Tibial nerve (tissue), 3 donors: Measurements from ENCODE around the gene HTR3B.

Experiments used
- CTCF ChIP-seq, 5 experiments: fragments of 200-600 bp in 3 of 5; fragments of 450-650 bp in 2 of 5; sonication (generic) in 3 of 5; IDR thresholded peaks; one replicate each; pipeline ENCODE4 v1.5.1; 2016 to 2019; ENCODE audit warnings: antibody characterized with exemption in 5 of 5, mild to moderate bottlenecking in 3 of 5, moderate library complexity in 2 of 5
- POLR2A ChIP-seq, 2 donors: fragments of 450-650 bp; IDR thresholded peaks; one replicate each; pipeline ENCODE4 v1.6.1; 2017; ENCODE audit warnings: antibody characterized with exemption in 2 of 2, mild to moderate bottlenecking in 2 of 2, moderate library complexity in 2 of 2

GRCh38 chr11:113991718-113992458 lies 87.3 kb downstream of the HTR3B start:
- TF ChIP-seq POLR2A (IDR thresholded peaks at IDR 0.05), result no peak
- no peak for TF ChIP-seq CTCF (IDR thresholded peaks at IDR 0.05)
